Dermis blood vessel endothelial cell (primary cell): ENCODE results near the gene CCM2. TPM values are rescaled to one million over a fixed set of nuclear protein-coding genes. Genes with fewer than 3 reads are reported as not detected.
"Not testable (repeated sequence)": the region's sequence is repeated elsewhere in the genome, so short reads cannot be mapped to it uniquely, and the experiment has no call there.

Experiments used
- DNase-seq: peaks from one replicate; pipeline ENCODE4 v3.0.0; 2010
- total RNA-seq: library from RNA; depleted of rRNA; stranded (reverse); fragments of >200 nt; gene quantifications from 2 replicates; pipeline ENCODE4 v1.2.3, GENCODE V29; 2014

The CCM2 gene
- total RNA-seq, 1 donor from 2014 or later = 76.4 TPM

- no peak for DNase-seq
These were observed 1.8 kb downstream of the CCM2 start for GRCh38 chr7:45001826-45002225.

GRCh38 chr7:45003789-45004188, 3.8 kb downstream of the CCM2 start:
- DNase-seq = no peak

- DNase-seq = no peak
These were observed 7.1 kb downstream of the CCM2 start for GRCh38 chr7:45007106-45007505.

- no peak for DNase-seq
These were observed 7.7 kb downstream of the CCM2 start for GRCh38 chr7:45007571-45008328.

GRCh38 chr7:45013465-45013967, 13.5 kb downstream of the CCM2 start:
- DNase-seq = no peak

GRCh38 chr7:45015313-45015712, 15.3 kb downstream of the CCM2 start:
- peak; percentile 37 for DNase-seq

GRCh38 chr7:45017253-45017652, 17.3 kb downstream of the CCM2 start:
- DNase-seq = no peak

- no peak for DNase-seq
These were observed 20.9 kb downstream of the CCM2 start for GRCh38 chr7:45020915-45021314.

- peak; percentile 38 for DNase-seq
These were observed 21.7 kb downstream of the CCM2 start for GRCh38 chr7:45021604-45022296.

- no peak for DNase-seq
These were observed 24.2 kb downstream of the CCM2 start for GRCh38 chr7:45024126-45024744.

GRCh38 chr7:45025473-45025872, 25.5 kb downstream of the CCM2 start:
- DNase-seq = not testable (repeated sequence)

GRCh38 chr7:45026013-45026412, 26.0 kb downstream of the CCM2 start:
- no peak for DNase-seq

GRCh38 chr7:45026984-45027773, 27.2 kb downstream of the CCM2 start:
- DNase-seq = peak; percentile 19

- no peak for DNase-seq
These were observed 27.7 kb downstream of the CCM2 start for GRCh38 chr7:45027774-45028114.

GRCh38 chr7:45028138-45028919, 28.3 kb downstream of the CCM2 start:
- DNase-seq = no peak

GRCh38 chr7:45028920-45029344, 28.9 kb downstream of the CCM2 start:
- DNase-seq = no peak

- DNase-seq = no peak
These were observed 31.8 kb downstream of the CCM2 start for GRCh38 chr7:45031829-45032228.

GRCh38 chr7:45032421-45032820, 32.4 kb downstream of the CCM2 start:
- DNase-seq = no peak

- DNase-seq = no peak
These were observed 33.4 kb downstream of the CCM2 start for GRCh38 chr7:45033261-45033930.

- DNase-seq = no peak
These were observed 33.9 kb downstream of the CCM2 start for GRCh38 chr7:45033931-45034290.

- not testable (repeated sequence) for DNase-seq
These were observed 34.7 kb downstream of the CCM2 start for GRCh38 chr7:45034710-45035109.
